Measurements from ENCODE around the gene PLK2.

The PLK2 gene

DNA sequence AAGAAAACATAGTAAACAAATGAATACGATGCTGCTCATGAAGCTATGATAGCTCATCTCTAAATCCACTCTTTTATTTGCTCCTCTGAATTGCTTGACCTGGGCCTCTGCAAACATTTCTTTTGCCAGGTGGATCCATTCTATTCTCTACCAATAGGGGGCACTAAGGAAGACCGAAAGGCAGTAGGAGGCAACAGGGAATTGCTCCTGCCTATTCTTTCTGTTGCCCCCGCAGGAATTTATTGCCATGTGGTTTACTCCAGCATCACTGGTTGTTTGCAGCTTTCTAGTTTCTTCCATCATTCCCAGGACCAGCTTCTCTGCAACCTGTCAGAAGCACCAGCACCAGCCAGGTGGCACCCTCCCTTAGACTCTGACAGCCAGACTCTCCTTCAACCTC lies 36.6 kb upstream of the PLK2 start:
- TF ChIP-seq, protein P1, sequence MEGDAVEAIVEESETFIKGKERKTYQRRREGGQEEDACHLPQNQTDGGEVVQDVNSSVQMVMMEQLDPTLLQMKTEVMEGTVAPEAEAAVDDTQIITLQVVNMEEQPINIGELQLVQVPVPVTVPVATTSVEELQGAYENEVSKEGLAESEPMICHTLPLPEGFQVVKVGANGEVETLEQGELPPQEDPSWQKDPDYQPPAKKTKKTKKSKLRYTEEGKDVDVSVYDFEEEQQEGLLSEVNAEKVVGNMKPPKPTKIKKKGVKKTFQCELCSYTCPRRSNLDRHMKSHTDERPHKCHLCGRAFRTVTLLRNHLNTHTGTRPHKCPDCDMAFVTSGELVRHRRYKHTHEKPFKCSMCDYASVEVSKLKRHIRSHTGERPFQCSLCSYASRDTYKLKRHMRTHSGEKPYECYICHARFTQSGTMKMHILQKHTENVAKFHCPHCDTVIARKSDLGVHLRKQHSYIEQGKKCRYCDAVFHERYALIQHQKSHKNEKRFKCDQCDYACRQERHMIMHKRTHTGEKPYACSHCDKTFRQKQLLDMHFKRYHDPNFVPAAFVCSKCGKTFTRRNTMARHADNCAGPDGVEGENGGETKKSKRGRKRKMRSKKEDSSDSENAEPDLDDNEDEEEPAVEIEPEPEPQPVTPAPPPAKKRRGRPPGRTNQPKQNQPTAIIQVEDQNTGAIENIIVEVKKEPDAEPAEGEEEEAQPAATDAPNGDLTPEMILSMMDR (conservative IDR thresholded peaks at IDR 0.05; ENCODE audit: control insufficient read depth, insufficient read depth, low read depth, low read length) = peak; percentile 33
- DNase-seq (ENCODE audit: low read depth) = no peak
- H3K4me3 ChIP-seq (ENCODE audit: control insufficient read depth, low read depth, low read length) = no peak overlapping the region

DNA sequence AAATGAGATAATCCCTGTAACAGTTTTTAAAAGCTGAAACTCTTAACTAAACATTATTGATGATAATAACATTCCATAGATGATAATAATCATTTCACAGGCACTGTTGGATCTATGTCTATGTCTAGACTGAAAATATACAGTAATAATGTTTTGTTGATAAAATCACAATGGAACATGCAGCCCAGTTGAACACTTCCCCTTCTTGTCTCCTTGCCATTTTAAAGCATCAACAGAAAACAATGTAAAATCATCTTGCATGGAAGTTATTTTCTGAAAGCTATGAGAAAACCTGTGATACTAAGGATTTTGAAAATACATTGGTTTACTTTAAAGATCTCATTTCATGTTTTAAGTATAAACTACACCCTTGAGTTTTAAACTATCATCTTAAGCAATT lies 33.3 kb upstream of the PLK2 start:
- DNase-seq (ENCODE audit: low read depth) = no peak
- TF ChIP-seq, protein P1 (conservative IDR thresholded peaks at IDR 0.05; ENCODE audit: control insufficient read depth, insufficient read depth, low read depth, low read length) = no peak
- no peak overlapping the region for H3K4me3 ChIP-seq (ENCODE audit: control insufficient read depth, low read depth, low read length)

DNA sequence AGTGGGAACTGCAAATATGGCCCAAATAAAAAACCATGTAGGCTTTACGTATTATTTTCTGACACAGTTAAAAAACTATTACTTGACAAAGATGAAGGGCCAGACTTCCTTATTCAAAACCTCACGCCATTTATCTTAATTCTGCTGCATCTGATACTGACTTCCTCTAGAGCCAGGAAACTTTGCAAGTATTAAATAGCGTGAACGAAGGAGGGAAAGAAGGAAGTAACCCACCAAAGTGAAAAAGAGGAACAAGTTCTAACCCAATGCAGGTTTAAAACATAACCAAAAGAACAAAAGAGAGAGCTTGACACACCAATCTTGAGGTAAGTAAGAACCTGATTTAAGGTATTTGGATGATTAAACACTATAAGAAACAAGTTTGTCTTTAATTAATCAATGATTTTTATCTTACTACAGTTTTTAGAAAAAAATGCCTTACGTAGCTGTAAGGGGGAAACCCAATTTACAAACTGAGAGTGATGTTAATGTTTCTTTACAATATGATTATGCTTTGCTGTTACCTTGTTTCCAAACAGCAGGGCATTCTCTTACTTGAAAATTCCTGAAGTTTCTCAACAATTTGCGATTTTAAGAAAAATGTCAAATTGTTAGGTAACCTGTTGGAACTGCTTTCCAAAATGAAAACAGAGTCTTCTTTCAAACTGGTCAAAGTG lies 31.5 kb upstream of the PLK2 start, which contains the start of gene GAPT:
Gene GAPT, plus strand, starts transcription at position 220 of the 677 bp plus-strand sequence. CDS start 3,102 bp downstream, outside the sequence.
- DNase-seq (ENCODE audit: low read depth) = no peak
- H3K4me3 ChIP-seq (ENCODE audit: control insufficient read depth, low read depth, low read length) = no peak within 1 kb of the TSS
- TF ChIP-seq, protein P1 (conservative IDR thresholded peaks at IDR 0.05; ENCODE audit: control insufficient read depth, insufficient read depth, low read depth, low read length) = no peak

DNA sequence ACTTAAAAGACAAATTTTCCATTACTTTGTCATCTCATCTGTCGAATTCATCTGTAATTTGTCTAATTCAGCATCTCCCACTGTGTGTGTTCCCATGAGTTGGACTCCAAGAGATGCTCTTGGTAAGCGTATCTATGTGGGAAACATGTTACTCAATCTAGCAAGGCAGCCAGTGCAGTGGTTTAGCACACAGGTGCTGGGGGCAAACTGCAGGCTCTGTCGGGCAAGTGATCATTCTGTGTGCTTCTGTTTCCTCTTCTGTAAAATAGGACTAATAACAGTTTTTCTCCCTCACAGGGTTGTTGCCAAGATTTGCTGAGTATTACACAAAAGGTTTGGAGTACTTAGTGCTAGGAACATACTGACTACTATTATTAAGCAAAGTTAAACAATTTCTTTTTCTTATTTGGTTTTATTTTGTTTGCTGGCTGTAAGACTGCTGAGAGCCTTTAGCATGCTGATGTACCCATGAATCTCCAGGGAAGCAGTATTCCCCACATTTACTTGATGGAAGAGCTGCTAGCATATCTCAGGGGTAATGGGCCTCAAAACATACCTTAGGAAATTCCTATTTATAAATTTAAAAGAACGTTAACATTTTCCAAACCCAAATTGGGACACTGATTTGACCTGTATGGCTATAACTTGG lies 30.6 kb upstream of the PLK2 start:
- DNase-seq (ENCODE audit: low read depth) = no peak
- TF ChIP-seq, protein P1 (conservative IDR thresholded peaks at IDR 0.05; ENCODE audit: control insufficient read depth, insufficient read depth, low read depth, low read length) = no peak
- H3K4me3 ChIP-seq (ENCODE audit: control insufficient read depth, low read depth, low read length) = no peak overlapping the region

DNA sequence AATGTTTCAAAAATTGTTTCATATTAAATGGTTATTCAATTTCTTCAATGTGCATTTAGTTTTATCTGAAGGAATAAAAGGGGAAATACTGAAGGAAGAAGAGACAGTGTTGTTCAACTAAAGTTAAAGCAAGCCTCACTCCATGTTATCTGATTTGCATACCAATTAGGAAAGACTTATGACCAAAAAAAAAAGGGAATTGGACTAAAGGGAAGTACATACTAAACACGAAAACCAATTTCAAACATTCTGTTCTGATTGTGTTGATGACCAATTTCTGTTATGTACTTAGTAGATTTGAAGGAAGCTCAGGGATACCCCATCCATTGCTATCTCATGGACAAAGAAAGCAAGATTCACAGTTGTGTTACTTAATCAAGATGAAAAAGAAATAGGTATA lies 26.4 kb upstream of the PLK2 start:
- DNase-seq (ENCODE audit: low read depth) = no peak
- TF ChIP-seq, protein P1 (conservative IDR thresholded peaks at IDR 0.05; ENCODE audit: control insufficient read depth, insufficient read depth, low read depth, low read length) = no peak
- H3K4me3 ChIP-seq (ENCODE audit: control insufficient read depth, low read depth, low read length) = no peak overlapping the region

DNA sequence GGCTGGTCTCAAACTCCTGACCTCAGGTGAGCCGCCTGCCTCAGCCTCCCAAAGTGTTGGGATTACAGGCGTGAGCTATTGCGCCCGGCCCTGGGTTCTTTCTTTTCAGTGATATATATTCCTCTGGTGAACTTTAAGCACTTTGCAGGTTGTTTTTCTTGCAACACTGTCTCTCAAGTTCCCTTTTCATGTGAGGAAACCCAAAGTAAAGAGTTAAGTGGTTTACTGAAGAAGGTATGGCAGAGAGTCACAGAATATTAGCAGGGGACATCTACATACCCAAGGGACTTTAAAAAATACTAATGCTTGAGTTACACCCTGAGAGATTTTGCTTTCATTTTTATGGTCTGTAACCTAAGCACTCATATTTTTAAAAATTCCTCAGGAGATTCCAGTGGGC lies 24.6 kb upstream of the PLK2 start:
- TF ChIP-seq, protein P1 (conservative IDR thresholded peaks at IDR 0.05; ENCODE audit: control insufficient read depth, insufficient read depth, low read depth, low read length) = no peak
- no peak for DNase-seq (ENCODE audit: low read depth)
- H3K4me3 ChIP-seq (ENCODE audit: control insufficient read depth, low read depth, low read length) = no peak overlapping the region

Data from fibroblast of mammary gland (primary cell).